ENCODE measurements around the gene EPM2AIP1. TPM values are rescaled to one million over a fixed set of nuclear protein-coding genes. Genes with fewer than 3 reads are reported as not detected.

Gene EPM2AIP1
- total RNA-seq, 2 donors from 2014 or later = 12.0 to 16.2 TPM

DNA sequence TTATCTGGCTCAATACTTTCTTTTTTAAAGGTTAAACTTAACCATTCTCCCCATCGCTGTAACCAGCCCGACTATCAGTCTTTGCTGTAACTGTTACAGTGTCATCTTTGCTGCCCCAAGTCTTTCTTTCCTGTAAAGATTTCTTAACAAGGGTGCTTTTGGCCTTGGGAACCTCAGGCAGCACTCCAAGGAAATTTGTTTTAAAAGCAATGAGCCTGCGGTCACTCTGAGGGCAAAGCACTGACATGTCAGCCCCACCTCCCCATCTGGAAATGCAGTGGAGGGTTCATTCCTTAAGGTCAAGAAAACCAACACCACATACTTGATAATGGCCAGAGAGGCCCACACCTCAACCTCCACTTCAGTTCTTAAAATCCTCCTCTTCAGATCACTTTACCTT, 51.3 kb downstream of the EPM2AIP1 start:
- H3K9me3 Mint-ChIP-seq = peaks cover 0 to 6% of the 10 kb centered on the region in 2 donors
- no peak overlapping the region for H3K27ac Mint-ChIP-seq
- no peak for ATAC-seq
- H3K36me3 Mint-ChIP-seq = peaks cover 4 to 10% of the 10 kb centered on the region in 2 donors
- no peak for DNase-seq (ENCODE audit: low spot score in 2 of 2)

DNA sequence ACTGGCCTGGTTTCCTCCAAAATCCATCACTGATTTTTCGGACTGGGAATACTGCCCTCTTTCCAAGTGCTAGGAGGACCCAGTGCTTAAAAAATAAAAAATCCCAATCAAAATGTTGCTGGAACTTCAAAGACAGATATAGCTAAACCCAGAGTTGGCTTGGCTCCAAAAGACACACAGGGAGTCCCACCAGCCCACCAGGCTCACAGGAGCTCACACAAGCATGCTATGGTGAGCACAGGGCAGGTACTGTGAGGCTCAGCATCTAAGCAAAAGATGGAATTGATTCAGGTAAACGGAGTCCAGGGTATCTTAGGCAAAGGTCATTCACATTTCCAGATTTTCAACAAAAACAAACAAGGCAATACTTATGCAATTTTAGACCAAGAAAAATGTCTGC, 51.8 kb downstream of the EPM2AIP1 start:
- Mint-ChIP-seq H3K9me3 (peaks cover 0 to 4% of the 10 kb centered on the region in 2 donors), H3K27ac (no peak overlapping the region), H3K36me3 (peaks cover 4 to 6% of the 10 kb centered on the region in 2 donors)
- ATAC-seq = no peak
- DNase-seq (ENCODE audit: low spot score in 2 of 2) = no peak

DNA sequence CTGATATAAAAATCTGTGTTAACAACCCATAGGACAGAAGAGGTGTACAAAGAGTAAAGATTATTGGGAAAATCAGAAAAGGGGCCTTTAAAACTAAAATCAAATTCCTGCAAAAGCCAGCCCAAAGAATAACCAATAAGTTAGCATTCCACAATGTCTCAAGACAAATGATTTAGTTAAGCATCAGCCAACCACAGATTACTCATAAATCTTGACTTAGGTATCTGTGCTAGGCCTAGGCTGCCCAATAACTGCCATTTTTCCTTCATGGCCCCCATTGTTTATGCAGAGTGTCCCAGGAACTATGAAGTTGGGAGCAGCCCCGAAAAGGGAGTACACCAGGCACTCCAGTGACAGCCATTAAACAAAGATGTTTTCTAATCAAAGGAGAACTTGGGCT, 55.4 kb downstream of the EPM2AIP1 start:
- Mint-ChIP-seq H3K9me3 (no peaks in the 10 kb centered on the region), H3K27ac (no peak overlapping the region), H3K36me3 (no peaks in the 10 kb centered on the region)
- no peak for ATAC-seq
- DNase-seq (ENCODE audit: low spot score in 2 of 2) = no peak

Other genes with a start within 250 kb of the EPM2AIP1 start
- gene DCLK3, start 228.6 kb downstream of the EPM2AIP1 start, total RNA-seq = under 1 TPM in 1 of 2 donors, not detected in 1; 0.06 TPM
- 10 to 100 TPM; 16.8 to 21.5 TPM for gene TRANK1, start 48.1 kb downstream of the EPM2AIP1 start, total RNA-seq
- gene MLH1, start 387 bp upstream of the EPM2AIP1 start, total RNA-seq = 10 to 100 TPM; 67.1 to 88.3 TPM
- gene LRRFIP2, start 181.5 kb upstream of the EPM2AIP1 start, total RNA-seq = 10 to 100 TPM; 17.3 to 41.0 TPM

Data from activated naive CD4-positive, alpha-beta T cell treated with anti-CD3 and anti-CD28 coated beads, Interleukin-2, amount 50 U/mL, for 72 hours (primary cell).